HepG2 (cell line): ENCODE measurements around the gene TMBIM4. TPM values are rescaled to one million over a fixed set of nuclear protein-coding genes. Genes with fewer than 3 reads are reported as not detected.

Experiments used
- ATAD3A ChIP-seq: sonication (generic); formaldehyde crosslinking; IDR thresholded peaks from 2 replicates; pipeline ENCODE4 v1.4.0; 2020; ENCODE audit warnings: missing genetic modification reagents
- BRCA1 ChIP-seq: sonication (generic); formaldehyde crosslinking; IDR thresholded peaks from 2 replicates; pipeline ENCODE4 v1.4.0; 2020; ENCODE audit warnings: missing genetic modification reagents
- CCDC6 ChIP-seq: sonication (generic); formaldehyde crosslinking; IDR thresholded peaks from 2 replicates; pipeline ENCODE4 v1.8.1; 2022; ENCODE audit warnings: mild to moderate bottlenecking, missing genetic modification reagents, moderate library complexity
- DMAP1 ChIP-seq: IDR thresholded peaks from 2 replicates; pipeline ENCODE4 v1.6.1; 2016
- RAD21 ChIP-seq: fragments of 450-650 bp; formaldehyde crosslinking; IDR thresholded peaks from 2 replicates; pipeline ENCODE4 v1.5.0; 2020; ENCODE audit warnings: mild to moderate bottlenecking
- ZFAT ChIP-seq: sonication (generic); formaldehyde crosslinking; conservative IDR thresholded peaks from 2 replicates; pipeline ENCODE4 v1.8.1; 2023; ENCODE audit warnings: missing genetic modification reagents, inconsistent platforms
- ZNF326 ChIP-seq: sonication (generic); formaldehyde crosslinking; IDR thresholded peaks from 2 replicates; pipeline ENCODE4 v1.4.0; 2020; ENCODE audit warnings: missing genetic modification reagents, borderline replicate concordance
- ZNF382 ChIP-seq: sonication (generic); formaldehyde crosslinking; IDR thresholded peaks from 2 replicates; pipeline ENCODE4 v1.5.0; 2020; ENCODE audit warnings: missing genetic modification reagents, mild to moderate bottlenecking, borderline replicate concordance
- ZNF550 ChIP-seq: sonication (generic); formaldehyde crosslinking; IDR thresholded peaks from 2 replicates; pipeline ENCODE4 v1.4.0; 2020; ENCODE audit warnings: mild to moderate bottlenecking, missing genetic modification reagents, borderline replicate concordance
- ZNF557 ChIP-seq: sonication (generic); formaldehyde crosslinking; IDR thresholded peaks from 2 replicates; pipeline ENCODE4 v1.4.0; 2020; ENCODE audit warnings: missing genetic modification reagents
- polyA plus RNA-seq, 8 experiments: library from polyadenylated mRNA; depleted of rRNA in 3 of 8; stranded (reverse) in 7 of 8; unstranded in 1 of 8; fragments of >200 nt; fragmentation: Illumina TruSeq in 4 of 8; extraction: Trizol in 4 of 8; gene quantifications; 2 replicates each; pipeline versions ENCODE4 v1.2.1 to v1.2.3, GENCODE V29; 2011 to 2016; ENCODE audit warnings: low read depth in 4 of 8, missing spikeins in 1 of 8, mixed read lengths in 1 of 8; ENCODE audit not compliant: insufficient read depth in 1 of 8
- total RNA-seq, 5 experiments: library from RNA; depleted of rRNA; stranded (reverse); fragments of >200 nt; fragmentation: Illumina TruSeq; extraction: Trizol; gene quantifications; 2 replicates each; pipeline ENCODE4 v1.2.3, GENCODE V29; 2016; ENCODE audit warnings: low read depth in 1 of 5
- TF ChIP-seq, protein P1 (sequence below): sonication (generic); formaldehyde crosslinking; IDR thresholded peaks from 2 replicates; pipeline ENCODE4 v1.5.0; 2020; ENCODE audit warnings: mild to moderate bottlenecking, missing genetic modification reagents, borderline replicate concordance
- TF ChIP-seq, protein P2 (sequence below): sonication (generic); formaldehyde crosslinking; IDR thresholded peaks from 2 replicates; pipeline ENCODE4 v1.4.0; 2020; ENCODE audit warnings: missing genetic modification reagents
- TF ChIP-seq, protein P3 (sequence below): sonication (generic); formaldehyde crosslinking; IDR thresholded peaks from 2 replicates; pipeline ENCODE4 v1.8.0; 2022; ENCODE audit warnings: mild to moderate bottlenecking, missing genetic modification reagents, moderate library complexity
- TF ChIP-seq, protein P4 (sequence below): sonication (generic); formaldehyde crosslinking; IDR thresholded peaks from 2 replicates; pipeline ENCODE4 v1.4.0; 2020; ENCODE audit warnings: missing genetic modification reagents, borderline replicate concordance
- TF ChIP-seq, protein P5 (sequence below): sonication (generic); formaldehyde crosslinking; IDR thresholded peaks from 2 replicates; pipeline ENCODE4 v1.5.0; 2020; ENCODE audit warnings: mild to moderate bottlenecking, missing genetic modification reagents
- TF ChIP-seq, protein P6 (sequence below): sonication (generic); formaldehyde crosslinking; IDR thresholded peaks from 2 replicates; pipeline ENCODE4 v1.4.0; 2020; ENCODE audit warnings: missing genetic modification reagents

TMBIM4 gene
- total and polyA plus RNA-seq, 2 of the 13 experiments (the other 11 are each of a cell fraction or from before 2014, with no cell fraction given), result 60.5 to 67.7 TPM

DNA sequence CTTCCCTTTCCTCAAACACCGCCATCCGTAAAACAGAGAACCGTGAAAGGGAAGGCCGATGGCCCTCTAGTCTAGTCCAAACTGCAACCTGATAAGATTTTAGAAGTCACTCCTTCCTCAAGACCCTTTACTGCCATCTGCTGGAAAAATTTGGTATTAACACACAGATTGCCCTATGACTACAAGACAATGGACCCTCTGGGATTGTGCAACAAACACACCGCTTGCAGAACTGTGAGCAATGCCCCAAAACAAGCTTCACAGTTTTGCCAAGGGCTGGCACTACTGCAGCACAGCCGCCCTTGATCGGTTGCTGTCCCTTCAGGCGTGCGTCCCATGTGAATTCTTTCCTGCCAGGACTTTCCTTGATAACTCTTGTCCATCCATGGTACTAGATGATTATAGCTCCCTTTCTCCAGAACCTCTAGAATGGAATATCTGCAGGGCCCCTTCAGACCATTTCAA lies 62.3 kb downstream of the TMBIM4 start (continued):
- TF ChIP-seq, protein P1, sequence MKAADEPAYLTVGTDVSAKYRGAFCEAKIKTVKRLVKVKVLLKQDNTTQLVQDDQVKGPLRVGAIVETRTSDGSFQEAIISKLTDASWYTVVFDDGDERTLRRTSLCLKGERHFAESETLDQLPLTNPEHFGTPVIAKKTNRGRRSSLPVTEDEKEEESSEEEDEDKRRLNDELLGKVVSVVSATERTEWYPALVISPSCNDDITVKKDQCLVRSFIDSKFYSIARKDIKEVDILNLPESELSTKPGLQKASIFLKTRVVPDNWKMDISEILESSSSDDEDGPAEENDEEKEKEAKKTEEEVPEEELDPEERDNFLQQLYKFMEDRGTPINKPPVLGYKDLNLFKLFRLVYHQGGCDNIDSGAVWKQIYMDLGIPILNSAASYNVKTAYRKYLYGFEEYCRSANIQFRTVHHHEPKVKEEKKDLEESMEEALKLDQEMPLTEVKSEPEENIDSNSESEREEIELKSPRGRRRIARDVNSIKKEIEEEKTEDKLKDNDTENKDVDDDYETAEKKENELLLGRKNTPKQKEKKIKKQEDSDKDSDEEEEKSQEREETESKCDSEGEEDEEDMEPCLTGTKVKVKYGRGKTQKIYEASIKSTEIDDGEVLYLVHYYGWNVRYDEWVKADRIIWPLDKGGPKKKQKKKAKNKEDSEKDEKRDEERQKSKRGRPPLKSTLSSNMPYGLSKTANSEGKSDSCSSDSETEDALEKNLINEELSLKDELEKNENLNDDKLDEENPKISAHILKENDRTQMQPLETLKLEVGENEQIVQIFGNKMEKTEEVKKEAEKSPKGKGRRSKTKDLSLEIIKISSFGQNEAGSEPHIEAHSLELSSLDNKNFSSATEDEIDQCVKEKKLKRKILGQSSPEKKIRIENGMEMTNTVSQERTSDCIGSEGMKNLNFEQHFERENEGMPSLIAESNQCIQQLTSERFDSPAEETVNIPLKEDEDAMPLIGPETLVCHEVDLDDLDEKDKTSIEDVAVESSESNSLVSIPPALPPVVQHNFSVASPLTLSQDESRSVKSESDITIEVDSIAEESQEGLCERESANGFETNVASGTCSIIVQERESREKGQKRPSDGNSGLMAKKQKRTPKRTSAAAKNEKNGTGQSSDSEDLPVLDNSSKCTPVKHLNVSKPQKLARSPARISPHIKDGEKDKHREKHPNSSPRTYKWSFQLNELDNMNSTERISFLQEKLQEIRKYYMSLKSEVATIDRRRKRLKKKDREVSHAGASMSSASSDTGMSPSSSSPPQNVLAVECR (CRISPR knock-in tag), result no peak
- TF ChIP-seq BRCA1 (no peak), ZNF326 (CRISPR knock-in tag) (no peak), DMAP1 (CRISPR knock-in tag) (0 out of 2 replicates have a peak, but pooled peaks have one; percentile 32), ZNF550 (CRISPR knock-in tag) (no peak), ZNF557 (CRISPR knock-in tag) (no peak), ATAD3A (CRISPR knock-in tag) (no peak), CCDC6 (CRISPR knock-in tag) (no peak), ZFAT (no peak), ZNF382 (CRISPR knock-in tag) (no peak), RAD21 (CRISPR knock-in tag) (peak; percentile 72)
- TF ChIP-seq, protein P2, sequence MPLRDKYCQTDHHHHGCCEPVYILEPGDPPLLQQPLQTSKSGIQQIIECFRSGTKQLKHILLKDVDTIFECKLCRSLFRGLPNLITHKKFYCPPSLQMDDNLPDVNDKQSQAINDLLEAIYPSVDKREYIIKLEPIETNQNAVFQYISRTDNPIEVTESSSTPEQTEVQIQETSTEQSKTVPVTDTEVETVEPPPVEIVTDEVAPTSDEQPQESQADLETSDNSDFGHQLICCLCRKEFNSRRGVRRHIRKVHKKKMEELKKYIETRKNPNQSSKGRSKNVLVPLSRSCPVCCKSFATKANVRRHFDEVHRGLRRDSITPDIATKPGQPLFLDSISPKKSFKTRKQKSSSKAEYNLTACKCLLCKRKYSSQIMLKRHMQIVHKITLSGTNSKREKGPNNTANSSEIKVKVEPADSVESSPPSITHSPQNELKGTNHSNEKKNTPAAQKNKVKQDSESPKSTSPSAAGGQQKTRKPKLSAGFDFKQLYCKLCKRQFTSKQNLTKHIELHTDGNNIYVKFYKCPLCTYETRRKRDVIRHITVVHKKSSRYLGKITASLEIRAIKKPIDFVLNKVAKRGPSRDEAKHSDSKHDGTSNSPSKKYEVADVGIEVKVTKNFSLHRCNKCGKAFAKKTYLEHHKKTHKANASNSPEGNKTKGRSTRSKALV, result no peak
- TF ChIP-seq, protein P3, sequence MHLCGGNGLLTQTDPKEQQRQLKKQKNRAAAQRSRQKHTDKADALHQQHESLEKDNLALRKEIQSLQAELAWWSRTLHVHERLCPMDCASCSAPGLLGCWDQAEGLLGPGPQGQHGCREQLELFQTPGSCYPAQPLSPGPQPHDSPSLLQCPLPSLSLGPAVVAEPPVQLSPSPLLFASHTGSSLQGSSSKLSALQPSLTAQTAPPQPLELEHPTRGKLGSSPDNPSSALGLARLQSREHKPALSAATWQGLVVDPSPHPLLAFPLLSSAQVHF (CRISPR knock-in tag), result no peak
- TF ChIP-seq, protein P4, sequence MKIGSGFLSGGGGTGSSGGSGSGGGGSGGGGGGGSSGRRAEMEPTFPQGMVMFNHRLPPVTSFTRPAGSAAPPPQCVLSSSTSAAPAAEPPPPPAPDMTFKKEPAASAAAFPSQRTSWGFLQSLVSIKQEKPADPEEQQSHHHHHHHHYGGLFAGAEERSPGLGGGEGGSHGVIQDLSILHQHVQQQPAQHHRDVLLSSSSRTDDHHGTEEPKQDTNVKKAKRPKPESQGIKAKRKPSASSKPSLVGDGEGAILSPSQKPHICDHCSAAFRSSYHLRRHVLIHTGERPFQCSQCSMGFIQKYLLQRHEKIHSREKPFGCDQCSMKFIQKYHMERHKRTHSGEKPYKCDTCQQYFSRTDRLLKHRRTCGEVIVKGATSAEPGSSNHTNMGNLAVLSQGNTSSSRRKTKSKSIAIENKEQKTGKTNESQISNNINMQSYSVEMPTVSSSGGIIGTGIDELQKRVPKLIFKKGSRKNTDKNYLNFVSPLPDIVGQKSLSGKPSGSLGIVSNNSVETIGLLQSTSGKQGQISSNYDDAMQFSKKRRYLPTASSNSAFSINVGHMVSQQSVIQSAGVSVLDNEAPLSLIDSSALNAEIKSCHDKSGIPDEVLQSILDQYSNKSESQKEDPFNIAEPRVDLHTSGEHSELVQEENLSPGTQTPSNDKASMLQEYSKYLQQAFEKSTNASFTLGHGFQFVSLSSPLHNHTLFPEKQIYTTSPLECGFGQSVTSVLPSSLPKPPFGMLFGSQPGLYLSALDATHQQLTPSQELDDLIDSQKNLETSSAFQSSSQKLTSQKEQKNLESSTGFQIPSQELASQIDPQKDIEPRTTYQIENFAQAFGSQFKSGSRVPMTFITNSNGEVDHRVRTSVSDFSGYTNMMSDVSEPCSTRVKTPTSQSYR (CRISPR knock-in tag), result no peak
- TF ChIP-seq, protein P5, sequence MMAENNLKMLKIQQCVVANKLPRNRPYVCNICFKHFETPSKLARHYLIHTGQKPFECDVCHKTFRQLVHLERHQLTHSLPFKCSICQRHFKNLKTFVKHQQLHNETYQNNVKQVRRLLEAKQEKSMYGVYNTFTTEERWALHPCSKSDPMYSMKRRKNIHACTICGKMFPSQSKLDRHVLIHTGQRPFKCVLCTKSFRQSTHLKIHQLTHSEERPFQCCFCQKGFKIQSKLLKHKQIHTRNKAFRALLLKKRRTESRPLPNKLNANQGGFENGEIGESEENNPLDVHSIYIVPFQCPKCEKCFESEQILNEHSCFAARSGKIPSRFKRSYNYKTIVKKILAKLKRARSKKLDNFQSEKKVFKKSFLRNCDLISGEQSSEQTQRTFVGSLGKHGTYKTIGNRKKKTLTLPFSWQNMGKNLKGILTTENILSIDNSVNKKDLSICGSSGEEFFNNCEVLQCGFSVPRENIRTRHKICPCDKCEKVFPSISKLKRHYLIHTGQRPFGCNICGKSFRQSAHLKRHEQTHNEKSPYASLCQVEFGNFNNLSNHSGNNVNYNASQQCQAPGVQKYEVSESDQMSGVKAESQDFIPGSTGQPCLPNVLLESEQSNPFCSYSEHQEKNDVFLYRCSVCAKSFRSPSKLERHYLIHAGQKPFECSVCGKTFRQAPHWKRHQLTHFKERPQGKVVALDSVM (CRISPR knock-in tag), result no peak
- TF ChIP-seq, protein P6, sequence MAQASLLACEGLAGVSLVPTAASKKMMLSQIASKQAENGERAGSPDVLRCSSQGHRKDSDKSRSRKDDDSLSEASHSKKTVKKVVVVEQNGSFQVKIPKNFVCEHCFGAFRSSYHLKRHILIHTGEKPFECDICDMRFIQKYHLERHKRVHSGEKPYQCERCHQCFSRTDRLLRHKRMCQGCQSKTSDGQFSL (CRISPR knock-in tag), result no peak
